ENCODE measurements around the gene NOL4L.
"Not testable (repeated sequence)": the region's sequence is repeated elsewhere in the genome, so short reads cannot be mapped to it uniquely, and the experiment has no call there.

NOL4L gene

GRCh38 chr20:32595143-32595542 is 10.0 kb upstream of the NOL4L start:
- DNase-seq = no peak

- DNase-seq = not testable (repeated sequence)
Observed at GRCh38 chr20:32594669-32595068, 9.5 kb upstream of the NOL4L start.

- DNase-seq = no peak
Observed at GRCh38 chr20:32594204-32594603, 9.1 kb upstream of the NOL4L start.

GRCh38 chr20:32592616-32593015 is 7.5 kb upstream of the NOL4L start:
- not testable (repeated sequence) for DNase-seq

- DNase-seq = no peak
Observed at GRCh38 chr20:32592022-32592421, 6.9 kb upstream of the NOL4L start.

- DNase-seq = no peak
Observed at GRCh38 chr20:32589769-32590168, 4.6 kb upstream of the NOL4L start.

- no peak for DNase-seq
Observed at GRCh38 chr20:32589256-32589655, 4.1 kb upstream of the NOL4L start.

GRCh38 chr20:32588040-32588439 is 2.9 kb upstream of the NOL4L start:
- DNase-seq = no peak

GRCh38 chr20:32586291-32586690 is 1.2 kb upstream of the NOL4L start:
- no peak for DNase-seq

GRCh38 chr20:32585586-32586127 is 524 bp upstream of the NOL4L start:
- peak; percentile 4 for DNase-seq

GRCh38 chr20:32583581-32584070 is 1.5 kb downstream of the NOL4L start:
- peak; percentile 27 for DNase-seq

GRCh38 chr20:32582659-32583580 is 2.2 kb downstream of the NOL4L start:
- DNase-seq = peak; percentile 27

- DNase-seq = no peak
Observed at GRCh38 chr20:32581839-32582658, 3.1 kb downstream of the NOL4L start.

GRCh38 chr20:32580970-32581838 is 3.9 kb downstream of the NOL4L start:
- no peak for DNase-seq

GRCh38 chr20:32580219-32580969 is 4.7 kb downstream of the NOL4L start:
- no peak for DNase-seq

- DNase-seq = no peak
Observed at GRCh38 chr20:32578840-32579390, 6.2 kb downstream of the NOL4L start.

GRCh38 chr20:32578062-32578461 is 7.1 kb downstream of the NOL4L start:
- DNase-seq = not testable (repeated sequence)

GRCh38 chr20:32577657-32578056 is 7.5 kb downstream of the NOL4L start:
- DNase-seq = no peak

- no peak for DNase-seq
Observed at GRCh38 chr20:32577023-32577422, 8.1 kb downstream of the NOL4L start.

- DNase-seq = no peak
Observed at GRCh38 chr20:32576560-32576959, 8.6 kb downstream of the NOL4L start.

- no peak for DNase-seq
Observed at GRCh38 chr20:32575805-32576204, 9.3 kb downstream of the NOL4L start.

Data from stimulated activated naive CD4-positive, alpha-beta T cell treated with Interleukin-2 at 50 U/mL for 16 hours (primary cell).